H1 (cell line): ENCODE data around the gene FGF2. TPM values are rescaled to one million over a fixed set of nuclear protein-coding genes. Genes with fewer than 3 reads are reported as not detected.
"Not testable (repeated sequence)": the region's sequence is repeated elsewhere in the genome, so short reads cannot be mapped to it uniquely, and the experiment has no call there.

Experiments used
- CTCF ChIA-PET: fragments of 300-600 bp; sonication (Branson Sonifier 250); formaldehyde crosslinking; loops from one replicate; lab custom pipeline; 2021; ENCODE audit not compliant: partially characterized antibody; lab: Charles Lee
- POLR2A ChIA-PET: fragments of 300-600 bp; sonication (Branson Sonifier 250); formaldehyde crosslinking; loops from one replicate; lab custom pipeline; 2021; ENCODE audit warnings: inconsistent platforms; ENCODE audit not compliant: partially characterized antibody; lab: Charles Lee
- DNase-seq, 2 experiments: peaks; one replicate each; pipeline versions ENCODE4 v3.0.0 to v3.0.0-alpha.2; 2010 to 2022; ENCODE audit warnings: low spot score in 2 of 2, low read depth in 1 of 2, mixed read lengths in 1 of 2
- FAIRE-seq: peaks from 2 replicates; lab custom pipeline; 2011; peaks lifted over from hg19 to GRCh38; lab: Jason Lieb, UNC
- H2AFZ ChIP-seq: 2 replicates; pipeline ENCODE4 v1.8.1; 2012; ENCODE audit warnings: low read length, inconsistent platforms
- H2AK5ac ChIP-seq: 2 replicates; pipeline ENCODE4 v1.6.1; 2013; ENCODE audit warnings: low read depth, low read length
- H2BK120ac ChIP-seq: replicated peaks from 2 replicates; pipeline ENCODE3; 2013; ENCODE audit warnings: low read depth, low read length, inconsistent platforms
- H2BK12ac ChIP-seq: 2 replicates; pipeline ENCODE4 v1.6.1; 2013; ENCODE audit warnings: low read depth, low read length
- H2BK15ac ChIP-seq: 2 replicates; pipeline ENCODE4 v1.6.1; 2013; ENCODE audit warnings: low read length
- H2BK20ac ChIP-seq: 2 replicates; pipeline ENCODE4 v1.6.1; 2013; ENCODE audit warnings: low read length
- H2BK5ac ChIP-seq: 2 replicates; pipeline ENCODE4 v1.6.1; 2013; ENCODE audit warnings: low read depth, low read length
- H3K14ac ChIP-seq: 2 replicates; pipeline ENCODE4 v1.6.1; 2013; ENCODE audit warnings: inconsistent platforms; ENCODE audit not compliant: insufficient read length
- H3K18ac ChIP-seq: 2 replicates; pipeline ENCODE4 v1.6.1; 2013; ENCODE audit warnings: low read length; ENCODE audit errors: extremely low read depth
- H3K23ac ChIP-seq: 2 replicates; pipeline ENCODE4 v1.6.1; 2013; ENCODE audit warnings: inconsistent platforms; ENCODE audit not compliant: insufficient read length
- H3K23me2 ChIP-seq: 2 replicates; pipeline ENCODE4 v1.6.1; 2013; ENCODE audit warnings: low read depth, low read length
- H3K27ac ChIP-seq: 2 replicates; pipeline ENCODE4 v1.6.1; 2011; ENCODE audit warnings: low read depth, low read length, inconsistent platforms
- H3K27me3 ChIP-seq, 4 experiments: replicated peaks in 1 of 4; 1 replicate in 1 of 4; 2 replicates in 3 of 4; pipeline versions ENCODE4 v1.6.1 to v1.8.1; 2011 to 2013; ENCODE audit warnings: low read length in 3 of 4, mild to moderate bottlenecking in 3 of 4, inconsistent platforms in 2 of 4, mixed read lengths in 2 of 4, moderate library complexity in 1 of 4; ENCODE audit not compliant: control insufficient read depth in 3 of 4, insufficient read depth in 3 of 4; ENCODE audit errors: extremely low read depth in 1 of 4
- H3K36me3 ChIP-seq, 4 experiments: 2 replicates each; pipeline versions ENCODE4 v1.6.1 to v1.8.1; 2011 to 2013; ENCODE audit warnings: mild to moderate bottlenecking in 4 of 4, low read length in 3 of 4, moderate library complexity in 2 of 4, control low read depth in 1 of 4, inconsistent platforms in 1 of 4; ENCODE audit not compliant: insufficient read depth in 4 of 4, control insufficient read depth in 2 of 4
- H3K4ac ChIP-seq: replicated peaks from 2 replicates; pipeline ENCODE3; 2013; ENCODE audit warnings: low read length, low read depth, mixed read lengths, inconsistent platforms; ENCODE audit not compliant: insufficient read length
- H3K4me1 ChIP-seq, 4 experiments: replicated peaks in 1 of 4; 1 replicate in 1 of 4; 2 replicates in 3 of 4; pipeline versions ENCODE4 v1.6.1 to v1.8.1; 2011 to 2013; ENCODE audit warnings: low read length in 3 of 4, inconsistent platforms in 2 of 4, mixed read lengths in 1 of 4; ENCODE audit not compliant: insufficient read depth in 4 of 4, control insufficient read depth in 3 of 4
- H3K4me2 ChIP-seq, 2 experiments: 2 replicates each; pipeline versions ENCODE4 v1.6.1 to v1.8.1; 2011 to 2013; ENCODE audit warnings: low read depth in 2 of 2, low read length in 2 of 2, control low read depth in 1 of 2, inconsistent platforms in 1 of 2, mild to moderate bottlenecking in 1 of 2; ENCODE audit not compliant: insufficient read depth in 1 of 2
- H3K4me3 ChIP-seq, 4 experiments: fragments of 200-600, 300-600 bp in 1 of 4; sonication (generic), shearing (Covaris generic), sonication (Bioruptor Twin) in 1 of 4; 2 replicates each; pipeline versions ENCODE4 v1.5.1 to v1.8.1; 2011 to 2016; ENCODE audit warnings: low read length in 4 of 4, low read depth in 3 of 4, control low read depth in 2 of 4, inconsistent platforms in 2 of 4, mild to moderate bottlenecking in 2 of 4, mixed read lengths in 1 of 4, moderate library complexity in 1 of 4; ENCODE audit not compliant: insufficient read depth in 2 of 4; ENCODE audit errors: extremely low read depth in 1 of 4
- H3K56ac ChIP-seq: replicated peaks from 2 replicates; pipeline ENCODE3; 2013; ENCODE audit warnings: low read depth, mild to moderate bottlenecking, mixed read lengths, low read length, inconsistent platforms; ENCODE audit not compliant: insufficient read length
- H3K79me1 ChIP-seq: 2 replicates; pipeline ENCODE4 v1.6.1; 2013; ENCODE audit warnings: low read depth, low read length, control low read depth
- H3K79me2 ChIP-seq, 2 experiments: 2 replicates each; pipeline versions ENCODE4 v1.6.1 to v1.8.1; 2012 to 2013; ENCODE audit warnings: low read length in 2 of 2, mild to moderate bottlenecking in 2 of 2, inconsistent platforms in 1 of 2; ENCODE audit not compliant: insufficient read depth in 2 of 2, control insufficient read depth in 1 of 2
- H3K9ac ChIP-seq, 4 experiments: replicated peaks in 1 of 4; 1 replicate in 1 of 4; 2 replicates in 3 of 4; pipeline versions ENCODE4 v1.6.1 to v1.8.1; 2011 to 2013; ENCODE audit warnings: low read depth in 3 of 4, low read length in 3 of 4, control low read depth in 2 of 4, mild to moderate bottlenecking in 2 of 4, moderate library complexity in 2 of 4, inconsistent platforms in 1 of 4; ENCODE audit errors: extremely low read depth in 1 of 4
- H3K9me3 ChIP-seq, 2 experiments: 2 replicates each; pipeline versions ENCODE4 v1.6.1 to v1.8.1; 2012 to 2013; ENCODE audit warnings: mild to moderate bottlenecking in 2 of 2, moderate library complexity in 2 of 2, control low read depth in 1 of 2, inconsistent platforms in 1 of 2, low read depth in 1 of 2, low read length in 1 of 2, mixed read lengths in 1 of 2; ENCODE audit not compliant: insufficient read depth in 2 of 2
- H4K20me1 ChIP-seq, 2 experiments: replicated peaks in 1 of 2; 2 replicates each; pipeline versions ENCODE3 to v1.8.1; 2011 to 2013; ENCODE audit warnings: inconsistent platforms in 2 of 2, low read length in 2 of 2, mild to moderate bottlenecking in 1 of 2; ENCODE audit not compliant: insufficient read depth in 2 of 2, control insufficient read depth in 1 of 2
- H4K5ac ChIP-seq: 2 replicates; pipeline ENCODE4 v1.6.1; 2013; ENCODE audit warnings: low read length, low read depth, mixed read lengths, inconsistent platforms; ENCODE audit not compliant: insufficient read length
- H4K8ac ChIP-seq: 2 replicates; pipeline ENCODE4 v1.8.0; 2013; ENCODE audit warnings: mild to moderate bottlenecking, moderate library complexity, low read length, inconsistent platforms; ENCODE audit not compliant: insufficient read depth; ENCODE audit errors: extremely low read depth
- H4K91ac ChIP-seq: replicated peaks from 2 replicates; pipeline ENCODE3; 2013; ENCODE audit warnings: low read length, mixed read lengths, inconsistent platforms; ENCODE audit not compliant: insufficient read length
- BCL11A ChIP-seq, 2 experiments: IDR thresholded peaks; one replicate each; pipeline ENCODE4 v1.6.1; 2011; ENCODE audit warnings: low read depth in 2 of 2, low read length in 2 of 2, mild to moderate bottlenecking in 2 of 2
- CBX5 ChIP-seq: fragments of 300-800, 300-1000 bp; sonication (generic); IDR thresholded peaks from 2 replicates; pipeline ENCODE4 v1.7.1; 2016; ENCODE audit warnings: antibody characterized with exemption, low read length, low read depth
- EP300 ChIP-seq, 2 experiments: IDR thresholded peaks; 1 replicate in 1 of 2; 2 replicates in 1 of 2; pipeline ENCODE4 v1.6.1; 2011 to 2012; ENCODE audit warnings: low read depth in 2 of 2, low read length in 2 of 2, mild to moderate bottlenecking in 2 of 2, borderline replicate concordance in 1 of 2, inconsistent platforms in 1 of 2, moderate library complexity in 1 of 2
- EZH2 ChIP-seq: fragments of 200-600 bp; sonication (generic); IDR thresholded peaks from 2 replicates; pipeline ENCODE4 v1.7.1; 2012; ENCODE audit warnings: low read depth, mild to moderate bottlenecking, moderate library complexity, low read length, inconsistent platforms; ENCODE audit not compliant: severe bottlenecking
- SP1 ChIP-seq: IDR thresholded peaks from 2 replicates; pipeline ENCODE4 v1.6.1; 2011; ENCODE audit warnings: low read depth, low read length
- TAF1 ChIP-seq: IDR thresholded peaks from 2 replicates; pipeline ENCODE4 v1.6.1; 2011; ENCODE audit warnings: mild to moderate bottlenecking, low read depth, low read length
- WGBS, 2 experiments: shearing (Covaris generic) in 1 of 2; methylation state at CpG; one replicate each; pipeline versions ENCODE4 v1.1.6 to v1.1.7; 2013 to 2015; ENCODE audit warnings: low lambda C conversion rate in 2 of 2, mixed read lengths in 2 of 2, inconsistent platforms in 1 of 2, low coverage in 1 of 2, missing lambda C conversion rate in 1 of 2; ENCODE audit not compliant: insufficient replicate concordance in 2 of 2, insufficient coverage in 1 of 2, insufficient read length in 1 of 2; ENCODE audit errors: extremely low coverage in 1 of 2, missing lambda C conversion rate in 1 of 2; 5-methylcytosine and 5-hydroxymethylcytosine counted together
- polyA plus RNA-seq, 7 experiments: library from polyadenylated mRNA; depleted of rRNA in 3 of 7; stranded (reverse) in 5 of 7; unstranded in 2 of 7; fragments of >200 nt in 5 of 7; fragments of 200-250 nt in 2 of 7; gene quantifications; 1 replicate in 5 of 7; 2 replicates in 1 of 7; 4 replicates in 1 of 7; pipeline versions ENCODE4 v1.2.1 to v1.2.3, GENCODE V29; 2011 to 2013; ENCODE audit warnings: missing spikeins in 2 of 7, mixed read lengths in 2 of 7
- total RNA-seq: library from RNA; stranded (reverse); fragmentation: NEBNext Ultra II Directional; extraction: Animal tissue kit (Norgen Biotek cat#: 25700); gene quantifications from 2 replicates; pipeline ENCODE4 v1.2.1, GENCODE V29; 2021
- TF ChIP-seq, protein P1 (sequence below): IDR thresholded peaks from 2 replicates; pipeline ENCODE4 v1.6.1; 2012; ENCODE audit warnings: inconsistent platforms

Gene FGF2
- total and polyA plus RNA-seq, 2 of the 8 experiments (the other 6 are each of a cell fraction or from before 2014, with no cell fraction given): 23.4 to 145 TPM

GRCh38 chr4:122847931-122848330 is 21.3 kb downstream of the FGF2 start (continued):
- TF ChIP-seq CBX5 (no peak), EP300 (IDR thresholded peaks at IDR 0.05; ENCODE audit: borderline replicate concordance in 1 of 2, low read depth in 2 of 2, low read length in 2 of 2) (no peak), BCL11A (IDR thresholded peaks at IDR 0.05; ENCODE audit: low read depth in 2 of 2, low read length in 2 of 2) (no peak), EZH2 (no peak), TAF1 (no peak), SP1 (no peak)
- TF ChIP-seq, protein P1, sequence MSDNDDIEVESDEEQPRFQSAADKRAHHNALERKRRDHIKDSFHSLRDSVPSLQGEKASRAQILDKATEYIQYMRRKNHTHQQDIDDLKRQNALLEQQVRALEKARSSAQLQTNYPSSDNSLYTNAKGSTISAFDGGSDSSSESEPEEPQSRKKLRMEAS: no peak

- CTCF ChIA-PET: interaction anchor here (0.9 to 1.2 kb wide), 3 partner anchors 19 to 133 kb away, joined by 3 to 4 read pairs (median 3); no protein-coding TSS in a partner anchor
- not testable (repeated sequence) for H2BK12ac ChIP-seq, H3K23me2 ChIP-seq, H3K56ac ChIP-seq, H2BK15ac ChIP-seq, H4K91ac ChIP-seq, H3K23ac ChIP-seq, H3K27ac ChIP-seq, H4K8ac ChIP-seq, H3K14ac ChIP-seq, H2BK5ac ChIP-seq, H3K9me3 ChIP-seq, H3K4me3 ChIP-seq, H3K4ac ChIP-seq, H2AK5ac ChIP-seq, DNase-seq, H3K9ac ChIP-seq, H2BK120ac ChIP-seq, H2AFZ ChIP-seq, H3K18ac ChIP-seq, H3K27me3 ChIP-seq, H2BK20ac ChIP-seq, H4K5ac ChIP-seq, FAIRE-seq
- Histone ChIP-seq H3K36me3 (peaks cover 0 to 41% (median 11%) of the 10 kb centered on the region in 4 experiments; a peak in 5 of 8 replicates), H3K4me2 (peak overlapping the region in 1 of 2 experiments; percentile 23; a peak in 2 of 4 replicates), H4K20me1 (peaks cover 34 to 35% of the 10 kb centered on the region in 2 experiments), H3K79me1 (peaks cover 20% of the 10 kb centered on the region), H3K79me2 (peaks cover 58 to 99% of the 10 kb centered on the region in 2 experiments), H3K4me1 (peaks cover 7 to 33% (median 21%) of the 10 kb centered on the region in 4 experiments)
- POLR2A ChIA-PET: interaction anchor here (0.6 to 19.7 kb wide), 5 partner anchors 7 to 115 kb away, joined by 3 to 278 read pairs (median 7); partner anchors contain the start of gene FGF2
- 100% methylated on average over 3 of the region's 3 CpGs; no CpG with 5 or more reads in 1 of the 2 experiments for WGBS, 2 experiments
Measured at GRCh38 chr4:122849789-122850188, 23.2 kb downstream of the FGF2 start.
